HK-2 (cell line): ENCODE results near the gene PCDHA1.
A peak's percentile ranks its signal among the peaks of the same experiment; 100 is the strongest.
"Not testable (repeated sequence)": the region's sequence is repeated elsewhere in the genome, so short reads cannot be mapped to it uniquely, and the experiment has no call there.

Source experiments
- DNase-seq: peaks from one replicate; pipeline ENCODE4 v3.0.0-alpha.2; 2018; ENCODE audit not compliant: unreplicated experiment

PCDHA1 gene

DNA sequence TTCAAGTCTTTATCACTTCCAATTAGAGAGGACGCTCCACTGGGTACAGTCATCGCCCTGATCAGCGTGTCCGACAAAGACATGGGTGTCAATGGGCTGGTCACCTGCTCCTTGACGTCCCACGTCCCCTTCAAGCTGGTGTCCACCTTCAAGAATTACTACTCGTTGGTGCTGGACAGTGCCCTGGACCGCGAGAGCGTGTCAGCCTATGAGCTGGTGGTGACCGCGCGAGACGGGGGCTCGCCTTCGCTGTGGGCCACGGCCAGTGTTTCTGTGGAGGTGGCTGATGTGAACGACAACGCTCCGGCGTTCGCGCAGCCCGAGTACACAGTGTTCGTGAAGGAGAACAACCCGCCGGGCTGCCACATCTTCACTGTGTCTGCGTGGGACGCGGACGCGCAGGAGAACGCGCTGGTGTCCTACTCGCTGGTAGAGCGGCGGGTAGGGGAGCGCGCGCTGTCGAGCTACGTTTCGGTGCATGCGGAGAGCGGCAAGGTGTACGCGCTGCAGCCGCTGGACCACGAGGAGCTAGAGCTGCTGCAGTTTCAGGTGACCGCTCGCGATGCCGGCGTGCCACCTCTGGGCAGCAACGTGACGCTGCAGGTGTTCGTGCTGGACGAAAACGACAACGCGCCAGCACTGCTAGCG is 22.4 kb downstream of the PCDHA1 start:
- not testable (repeated sequence) for DNase-seq

DNA sequence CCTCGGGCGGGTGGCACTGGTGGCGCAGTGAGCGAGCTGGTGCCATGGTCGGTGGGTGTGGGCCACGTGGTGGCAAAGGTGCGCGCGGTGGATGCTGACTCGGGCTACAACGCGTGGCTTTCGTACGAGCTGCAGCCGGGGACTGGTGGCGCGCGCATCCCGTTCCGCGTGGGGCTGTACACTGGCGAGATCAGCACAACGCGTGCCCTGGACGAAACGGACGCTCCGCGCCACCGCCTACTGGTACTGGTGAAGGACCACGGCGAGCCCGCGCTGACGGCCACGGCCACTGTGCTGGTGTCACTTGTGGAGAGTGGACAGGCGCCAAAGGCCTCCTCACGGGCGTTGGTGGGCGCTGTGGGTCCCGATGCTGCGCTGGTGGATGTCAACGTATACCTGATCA is 22.9 kb downstream of the PCDHA1 start:
- DNase-seq: no peak

DNA sequence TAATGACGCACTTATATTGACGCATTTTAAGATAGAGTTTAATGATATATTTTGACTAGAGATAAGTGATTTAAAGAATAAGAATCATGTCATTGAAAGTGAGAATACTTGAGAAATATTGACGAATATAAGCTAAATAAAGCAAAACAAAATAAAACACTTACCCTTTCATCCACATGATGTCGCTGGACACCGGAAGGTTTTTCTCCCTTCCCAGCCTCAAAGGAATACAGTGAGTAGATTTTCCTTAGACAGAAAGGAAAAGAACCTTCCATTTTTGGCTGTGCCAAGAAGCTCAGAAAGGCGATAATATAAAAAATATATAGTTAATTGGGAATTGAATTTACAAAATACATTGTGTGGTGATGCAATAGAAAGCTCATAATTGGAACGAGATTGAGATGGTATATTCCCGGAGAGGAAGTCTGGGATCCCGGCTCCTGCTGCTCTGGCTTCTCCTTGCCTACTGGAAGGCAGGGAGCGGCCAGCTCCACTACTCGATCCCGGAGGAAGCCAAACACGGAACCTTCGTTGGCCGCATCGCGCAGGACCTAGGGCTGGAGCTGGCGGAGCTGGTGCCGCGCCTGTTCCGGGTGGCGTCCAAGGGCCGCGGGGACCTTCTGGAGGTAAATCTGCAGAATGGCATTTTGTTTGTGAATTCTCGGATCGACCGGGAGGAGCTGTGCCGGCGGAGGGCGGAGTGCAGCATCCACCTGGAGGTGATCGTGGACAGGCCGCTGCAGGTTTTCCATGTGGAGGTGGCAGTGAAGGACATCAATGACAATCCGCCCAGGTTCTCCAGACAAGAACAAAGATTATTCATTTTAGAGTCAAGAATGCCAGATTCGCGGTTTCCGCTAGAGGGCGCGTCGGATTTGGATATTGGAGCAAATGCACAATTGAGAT is 35.7 kb downstream of the PCDHA1 start, which contains the start of gene PCDHA5:
TSS of gene PCDHA5 (plus strand) at position 239 of the 906 bp plus-strand sequence.
- DNase-seq: peak; percentile 16

DNA sequence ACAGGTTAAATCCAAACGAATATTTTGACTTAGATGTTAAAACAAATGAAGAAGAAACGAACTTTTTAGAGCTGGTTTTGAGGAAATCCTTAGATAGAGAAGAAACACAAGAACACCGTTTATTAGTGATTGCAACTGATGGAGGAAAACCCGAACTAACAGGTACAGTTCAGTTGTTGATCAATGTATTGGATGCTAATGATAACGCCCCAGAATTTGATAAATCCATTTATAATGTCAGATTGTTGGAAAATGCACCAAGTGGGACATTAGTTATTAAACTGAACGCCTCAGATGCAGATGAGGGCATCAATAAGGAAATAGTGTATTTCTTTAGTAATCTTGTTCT is 36.3 kb downstream of the PCDHA1 start:
- DNase-seq: no peak

- not testable (repeated sequence) for DNase-seq
Measured at GRCh38 chr5:140822969-140823368, 37.0 kb downstream of the PCDHA1 start.

DNA sequence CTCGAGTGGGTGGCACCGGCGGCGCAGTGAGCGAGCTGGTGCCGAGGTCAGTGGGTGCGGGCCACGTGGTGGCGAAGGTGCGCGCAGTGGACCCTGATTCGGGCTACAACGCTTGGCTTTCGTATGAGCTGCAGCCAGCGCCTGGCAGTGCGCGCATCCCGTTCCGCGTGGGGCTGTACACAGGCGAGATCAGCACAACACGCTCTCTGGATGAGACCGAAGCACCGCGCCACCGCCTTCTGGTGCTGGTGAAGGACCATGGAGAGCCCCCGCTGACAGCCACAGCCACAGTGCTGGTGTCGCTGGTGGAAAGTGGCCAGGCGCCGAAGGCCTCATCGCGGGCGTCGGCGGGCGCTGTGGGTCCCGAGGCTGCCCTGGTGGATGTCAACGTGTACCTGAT is 37.5 kb downstream of the PCDHA1 start:
- no peak for DNase-seq

DNA sequence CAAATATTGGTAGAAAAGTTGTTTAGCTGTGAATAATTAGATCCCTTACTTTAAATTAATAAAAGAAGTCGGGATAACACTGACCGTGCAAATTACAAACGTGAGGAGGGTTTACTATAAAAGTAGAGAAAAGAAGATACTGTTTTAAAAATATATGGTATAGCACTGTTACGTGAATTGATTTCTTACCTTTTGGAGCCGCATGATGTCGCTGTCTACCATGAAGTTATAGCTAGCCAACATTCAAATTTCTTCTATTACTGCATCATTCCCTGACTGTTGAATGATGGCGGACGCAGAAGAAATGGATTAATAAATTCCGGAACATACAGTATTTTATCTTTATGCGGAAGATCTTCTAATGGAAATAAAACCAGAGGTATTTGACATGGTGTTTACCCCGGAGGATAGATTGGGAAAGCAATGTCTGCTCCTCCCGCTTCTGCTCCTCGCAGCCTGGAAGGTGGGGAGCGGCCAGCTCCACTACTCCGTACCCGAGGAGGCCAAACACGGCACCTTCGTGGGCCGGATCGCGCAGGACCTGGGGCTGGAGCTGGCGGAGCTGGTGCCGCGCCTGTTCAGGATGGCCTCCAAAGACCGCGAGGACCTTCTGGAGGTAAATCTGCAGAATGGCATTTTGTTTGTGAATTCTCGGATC is 41.9 kb downstream of the PCDHA1 start, which contains the start of gene PCDHA6:
TSS of gene PCDHA6 (plus strand) at position 257 of the 658 bp plus-strand sequence. CDS start at position 389, 132 bp downstream.
- DNase-seq: no peak

DNA sequence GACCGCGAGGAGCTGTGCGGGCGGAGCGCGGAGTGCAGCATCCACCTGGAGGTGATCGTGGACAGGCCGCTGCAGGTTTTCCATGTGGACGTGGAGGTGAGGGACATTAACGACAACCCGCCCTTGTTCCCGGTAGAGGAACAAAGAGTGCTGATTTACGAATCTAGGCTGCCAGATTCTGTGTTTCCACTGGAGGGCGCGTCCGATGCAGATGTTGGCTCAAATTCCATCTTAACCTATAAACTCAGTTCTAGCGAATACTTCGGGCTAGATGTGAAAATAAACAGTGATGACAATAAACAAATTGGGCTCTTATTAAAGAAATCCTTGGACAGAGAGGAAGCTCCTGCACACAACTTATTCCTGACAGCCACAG is 42.4 kb downstream of the PCDHA1 start:
- DNase-seq: no peak

DNA sequence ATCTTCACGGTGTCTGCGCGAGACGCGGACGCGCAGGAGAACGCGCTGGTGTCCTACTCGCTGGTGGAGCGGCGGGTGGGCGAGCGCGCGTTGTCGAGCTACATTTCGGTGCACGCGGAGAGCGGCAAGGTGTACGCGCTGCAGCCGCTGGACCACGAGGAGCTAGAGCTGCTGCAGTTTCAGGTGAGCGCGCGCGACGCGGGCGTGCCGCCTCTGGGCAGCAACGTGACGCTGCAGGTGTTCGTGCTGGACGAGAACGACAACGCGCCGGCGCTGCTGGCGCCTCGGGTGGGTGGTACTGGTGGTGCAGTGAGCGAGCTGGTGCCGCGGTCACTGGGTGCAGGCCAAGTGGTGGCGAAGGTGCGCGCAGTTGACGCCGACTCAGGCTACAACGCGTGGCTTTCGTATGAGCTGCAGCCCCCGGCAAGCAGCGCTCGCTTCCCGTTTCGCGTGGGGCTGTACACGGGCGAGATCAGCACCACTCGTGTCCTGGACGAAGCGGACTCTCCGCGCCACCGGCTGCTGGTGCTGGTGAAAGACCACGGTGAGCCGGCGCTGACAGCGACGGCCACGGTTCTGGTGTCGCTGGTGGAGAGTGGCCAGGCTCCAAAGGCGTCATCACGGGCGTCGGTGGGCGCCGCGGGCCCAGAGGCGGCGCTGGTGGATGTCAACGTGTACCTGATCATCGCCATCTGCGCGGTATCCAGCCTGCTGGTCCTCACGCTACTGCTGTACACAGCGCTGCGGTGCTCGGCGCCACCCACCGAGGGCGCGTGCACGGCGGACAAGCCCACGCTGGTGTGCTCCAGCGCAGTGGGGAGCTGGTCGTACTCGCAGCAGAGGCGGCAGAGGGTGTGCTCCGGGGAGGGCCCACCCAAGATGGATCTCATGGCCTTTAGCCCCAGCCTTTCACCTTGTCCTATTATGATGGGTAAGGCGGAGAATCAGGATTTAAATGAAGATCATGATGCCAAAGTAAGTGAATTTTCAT is 43.9 kb downstream of the PCDHA1 start:
- not testable (repeated sequence) for DNase-seq

- DNase-seq: no peak
Measured at GRCh38 chr5:140833993-140834392, 48.1 kb downstream of the PCDHA1 start, which contains the start of gene PCDHA7. Gene PCDHA7, plus strand, starts transcription at chr5:140834269. Its CDS starts 115 bp downstream, at chr5:140834384.

DNA sequence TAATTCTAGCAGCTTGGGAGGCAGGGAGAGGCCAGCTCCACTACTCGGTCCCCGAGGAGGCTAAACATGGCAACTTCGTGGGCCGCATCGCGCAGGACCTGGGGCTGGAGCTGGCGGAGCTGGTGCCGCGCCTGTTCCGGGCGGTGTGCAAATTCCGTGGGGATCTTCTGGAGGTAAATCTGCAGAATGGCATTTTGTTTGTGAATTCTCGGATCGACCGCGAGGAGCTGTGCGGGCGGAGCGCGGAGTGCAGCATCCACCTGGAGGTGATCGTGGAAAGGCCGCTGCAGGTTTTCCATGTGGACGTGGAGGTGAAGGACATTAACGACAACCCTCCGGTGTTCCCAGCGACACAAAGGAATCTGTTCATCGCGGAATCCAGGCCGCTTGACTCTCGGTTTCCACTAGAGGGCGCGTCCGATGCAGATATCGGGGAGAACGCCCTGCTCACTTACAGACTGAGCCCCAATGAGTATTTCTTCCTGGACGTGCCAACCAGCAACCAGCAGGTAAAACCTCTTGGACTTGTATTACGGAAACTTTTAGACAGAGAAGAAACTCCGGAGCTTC is 48.6 kb downstream of the PCDHA1 start:
- not testable (repeated sequence) for DNase-seq

DNA sequence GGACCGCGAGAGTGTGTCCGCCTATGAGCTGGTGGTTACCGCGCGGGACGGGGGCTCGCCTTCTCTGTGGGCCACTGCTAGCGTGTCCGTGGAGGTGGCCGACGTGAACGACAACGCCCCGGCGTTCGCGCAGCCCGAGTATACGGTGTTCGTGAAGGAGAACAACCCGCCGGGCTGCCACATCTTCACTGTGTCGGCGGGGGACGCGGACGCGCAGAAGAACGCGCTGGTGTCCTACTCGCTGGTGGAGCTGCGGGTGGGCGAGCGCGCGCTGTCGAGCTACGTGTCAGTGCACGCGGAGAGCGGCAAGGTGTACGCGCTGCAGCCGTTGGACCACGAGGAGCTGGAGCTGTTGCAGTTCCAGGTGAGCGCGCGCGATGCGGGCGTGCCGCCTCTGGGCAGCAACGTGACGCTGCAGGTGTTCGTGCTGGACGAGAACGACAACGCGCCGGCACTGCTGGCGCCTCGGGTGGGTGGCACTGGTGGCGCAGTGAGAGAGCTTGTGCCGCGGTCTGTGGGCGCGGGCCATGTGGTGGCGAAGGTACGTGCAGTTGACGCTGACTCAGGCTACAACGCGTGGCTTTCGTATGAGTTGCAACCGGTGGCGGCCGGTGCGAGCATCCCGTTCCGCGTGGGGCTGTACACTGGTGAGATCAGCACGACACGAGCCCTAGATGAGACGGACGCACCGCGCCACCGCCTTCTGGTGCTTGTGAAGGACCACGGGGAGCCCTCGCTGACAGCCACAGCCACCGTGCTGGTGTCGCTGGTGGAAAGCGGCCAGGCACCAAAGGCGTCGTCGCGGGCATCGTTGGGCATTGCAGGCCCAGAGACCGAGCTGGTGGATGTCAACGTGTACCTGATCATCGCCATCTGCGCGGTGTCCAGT is 49.9 kb downstream of the PCDHA1 start:
- DNase-seq: no peak

- no peak for DNase-seq
Measured at GRCh38 chr5:140840978-140841962, 55.3 kb downstream of the PCDHA1 start, which contains the start of gene PCDHA8. Gene PCDHA8, plus strand, starts transcription at chr5:140841187. Its CDS starts 135 bp downstream, at chr5:140841322.

- DNase-seq: no peak
Measured at GRCh38 chr5:140842798-140843733, 57.1 kb downstream of the PCDHA1 start.

- DNase-seq: not testable (repeated sequence)
Measured at GRCh38 chr5:140848139-140849102, 62.5 kb downstream of the PCDHA1 start, which contains the start of gene PCDHA9. Gene PCDHA9, plus strand, starts transcription at chr5:140848382. Its CDS starts 114 bp downstream, at chr5:140848496.
